Measurements from ENCODE around the gene TAS1R2. TPM values are rescaled to one million over a fixed set of nuclear protein-coding genes. Genes with fewer than 3 reads are reported as not detected.
A peak's percentile ranks its signal among the peaks of the same experiment; 100 is the strongest.

The TAS1R2 gene
- total RNA-seq, 1 donor from 2014 or later: not detected

DNA sequence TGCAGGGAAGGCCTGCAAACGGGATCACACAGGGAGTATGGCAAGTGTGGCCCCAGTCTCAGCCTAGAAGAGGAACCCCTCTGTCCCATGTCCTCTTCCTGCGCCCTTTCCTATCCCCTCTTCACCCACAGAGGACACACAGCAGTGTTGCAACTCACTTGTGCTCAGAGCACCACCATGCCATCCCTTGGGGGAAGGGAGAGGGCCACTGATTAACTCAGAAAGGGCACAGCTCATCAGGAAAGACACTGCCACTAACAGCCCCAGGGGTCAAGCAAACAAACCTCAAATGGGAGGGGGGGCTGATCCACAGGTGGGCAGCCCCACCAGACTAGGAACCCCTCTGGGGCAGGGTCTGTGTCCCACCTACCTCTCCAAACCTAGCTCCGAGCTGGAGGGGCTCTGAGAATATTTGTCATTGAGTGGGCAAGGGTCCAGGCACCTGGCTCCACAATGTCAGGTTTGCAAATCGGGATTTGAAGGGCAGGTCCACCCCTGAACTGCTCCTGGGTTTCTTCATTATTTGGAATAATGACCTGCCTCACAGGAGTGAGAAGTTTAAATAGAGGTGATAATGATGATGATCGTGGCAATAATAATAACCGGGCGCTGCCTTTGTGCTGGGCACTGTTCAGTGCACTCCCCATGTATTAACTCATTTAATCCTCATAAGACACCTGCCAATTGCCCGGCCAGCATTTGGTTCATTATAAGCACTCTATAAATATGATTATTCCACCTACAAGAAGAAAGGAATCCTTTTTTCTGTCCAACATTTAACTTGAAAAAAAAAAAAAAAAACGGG is 41.9 kb upstream of the TAS1R2 start:
- Histone ChIP-seq H3F3A (ENCODE audit: low read depth) (peaks cover 5% of the 10 kb centered on the region), H2AFZ (replicated peaks) (no peak overlapping the region), H4K20me1 (ENCODE audit: low read depth) (peaks cover 10% of the 10 kb centered on the region), H3K79me2 (ENCODE audit: low read depth) (peaks cover 15% of the 10 kb centered on the region), H3K4me2 (peak overlapping the region; percentile 93), H3K9ac (peak overlapping the region; percentile 95), H3K36me3 (no peaks in the 10 kb centered on the region), H3K27me3 (peaks cover 7% of the 10 kb centered on the region), H3K27ac (no peak overlapping the region), H3K9me3 (ENCODE audit: low read depth) (no peaks in the 10 kb centered on the region), H3K4me3 (peak overlapping the region; percentile 80), H3K4me1 (peaks cover 14% of the 10 kb centered on the region)
- TF ChIP-seq EZH2 (IDR thresholded peaks at IDR 0.05) (no peak), EZH2phosphoT487 (IDR thresholded peaks at IDR 0.05) (no peak), CTCF (IDR thresholded peaks at IDR 0.05) (no peak)
- Mint-ChIP-seq H3K9me3 (no peaks in the 10 kb centered on the region), H3K27ac (peak overlapping the region; percentile 95), H3K4me1 (peaks cover 13% of the 10 kb centered on the region), H3K4me3 (peak overlapping the region; percentile 98), H3K36me3 (no peaks in the 10 kb centered on the region), H3K27me3 (ENCODE audit: insufficient read depth, low read depth) (peaks cover 3% of the 10 kb centered on the region)
- no peak for DNase-seq (ENCODE audit: low spot score)

DNA sequence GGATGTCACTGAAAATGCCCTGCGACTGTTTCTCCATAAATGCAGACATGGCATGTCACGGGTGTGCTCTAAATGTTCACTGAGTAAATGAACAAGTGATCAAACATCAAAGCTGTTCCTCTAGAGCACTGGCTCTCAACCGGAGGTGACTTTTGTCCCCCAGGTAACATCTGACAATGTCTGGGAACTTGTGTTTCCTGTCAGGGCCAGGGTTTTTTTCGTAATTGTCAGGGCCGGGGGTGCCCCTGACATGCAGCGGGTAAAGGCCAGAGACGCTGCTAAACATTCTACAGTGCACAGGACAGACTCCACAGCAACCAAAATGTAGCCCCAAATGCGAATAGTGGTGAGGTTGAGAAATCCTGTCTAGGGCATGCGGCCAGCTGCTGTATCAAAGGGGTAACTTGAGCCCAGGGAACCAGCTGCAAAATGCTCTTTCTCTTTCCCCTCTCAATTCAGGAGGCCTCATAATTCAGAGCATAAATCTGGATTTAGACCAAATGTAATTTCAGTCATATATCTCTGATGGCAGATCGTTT is 40.9 kb upstream of the TAS1R2 start:
- no peak for DNase-seq (ENCODE audit: low spot score)
- Mint-ChIP-seq H3K4me1 (peaks cover 13% of the 10 kb centered on the region), H3K4me3 (peak overlapping the region; percentile 98), H3K27ac (no peak overlapping the region), H3K9me3 (no peaks in the 10 kb centered on the region), H3K36me3 (no peaks in the 10 kb centered on the region), H3K27me3 (ENCODE audit: insufficient read depth, low read depth) (peaks cover 2% of the 10 kb centered on the region)
- Histone ChIP-seq H3K9me3 (ENCODE audit: low read depth) (no peaks in the 10 kb centered on the region), H3K4me3 (no peak overlapping the region), H3K4me2 (no peak overlapping the region), H3K27me3 (peaks cover 7% of the 10 kb centered on the region), H3K36me3 (no peaks in the 10 kb centered on the region), H3K79me2 (ENCODE audit: low read depth) (peaks cover 15% of the 10 kb centered on the region), H3F3A (ENCODE audit: low read depth) (peaks cover 5% of the 10 kb centered on the region), H3K4me1 (peaks cover 14% of the 10 kb centered on the region), H2AFZ (replicated peaks) (no peak overlapping the region), H4K20me1 (ENCODE audit: low read depth) (peaks cover 10% of the 10 kb centered on the region), H3K27ac (no peak overlapping the region), H3K9ac (no peak overlapping the region)
- TF ChIP-seq CTCF (IDR thresholded peaks at IDR 0.05) (no peak), EZH2phosphoT487 (IDR thresholded peaks at IDR 0.05) (no peak), EZH2 (IDR thresholded peaks at IDR 0.05) (no peak)

DNA sequence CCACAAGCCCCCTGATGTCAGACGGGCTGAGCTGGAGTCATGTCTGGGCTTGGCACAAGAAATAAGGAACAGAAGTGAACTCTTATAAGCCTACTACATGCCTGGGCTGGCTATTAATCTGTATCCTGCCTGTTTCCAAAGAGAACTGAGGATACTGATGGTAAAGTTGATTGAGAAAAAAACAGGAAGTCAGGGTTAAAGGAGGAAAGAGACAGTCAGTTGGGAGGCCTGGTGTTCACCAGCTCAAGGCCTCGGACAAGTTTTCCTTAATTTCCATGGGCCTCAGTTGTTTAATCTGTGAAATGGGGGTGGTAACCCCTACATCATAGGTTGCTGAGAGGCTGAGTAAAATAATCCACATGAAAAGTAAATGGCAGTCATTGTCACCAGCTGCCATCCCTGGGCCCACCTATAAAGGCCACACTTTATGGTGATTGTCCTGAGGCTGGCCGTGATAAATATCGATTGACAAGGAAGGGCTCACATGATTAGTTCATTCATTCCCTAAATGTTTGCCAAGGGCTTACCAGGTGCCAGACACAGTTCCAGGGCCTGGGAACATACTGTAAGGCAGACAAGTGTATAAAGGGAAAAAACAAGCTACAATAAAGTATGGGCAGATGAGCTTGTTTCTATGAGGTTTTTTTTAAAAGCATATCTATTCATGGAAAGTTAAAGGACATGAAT is 40.0 kb upstream of the TAS1R2 start:
- H3K4me3 Mint-ChIP-seq: no peak overlapping the region
- Histone ChIP-seq H3K27ac (no peak overlapping the region), H3K9ac (no peak overlapping the region), H3K36me3 (no peaks in the 10 kb centered on the region), H3F3A (ENCODE audit: low read depth) (peaks cover 5% of the 10 kb centered on the region), H4K20me1 (ENCODE audit: low read depth) (peaks cover 10% of the 10 kb centered on the region), H3K4me2 (no peak overlapping the region), H3K4me3 (no peak overlapping the region), H3K4me1 (peaks cover 14% of the 10 kb centered on the region), H3K9me3 (ENCODE audit: low read depth) (no peaks in the 10 kb centered on the region), H3K79me2 (ENCODE audit: low read depth) (peaks cover 15% of the 10 kb centered on the region), H2AFZ (replicated peaks) (no peak overlapping the region), H3K27me3 (peaks cover 7% of the 10 kb centered on the region)
- TF ChIP-seq EZH2 (IDR thresholded peaks at IDR 0.05) (no peak), CTCF (IDR thresholded peaks at IDR 0.05) (no peak), EZH2phosphoT487 (IDR thresholded peaks at IDR 0.05) (no peak)
- no peaks in the 10 kb centered on the region for H3K9me3 Mint-ChIP-seq
- no peaks in the 10 kb centered on the region for H3K36me3 Mint-ChIP-seq
- no peak for DNase-seq (ENCODE audit: low spot score)
- peaks cover 2% of the 10 kb centered on the region for H3K27me3 Mint-ChIP-seq (ENCODE audit: insufficient read depth, low read depth)
- no peak overlapping the region for H3K27ac Mint-ChIP-seq
- peaks cover 13% of the 10 kb centered on the region for H3K4me1 Mint-ChIP-seq

Data from neural progenitor cell (in vitro differentiated cells).